Fibroblast of lung (primary cell): Measurements from ENCODE around the gene MRPL58. TPM values are rescaled to one million over a fixed set of nuclear protein-coding genes. Genes with fewer than 3 reads are reported as not detected.

Experiments used
- DNase-seq, 2 donors: peaks; one replicate each; pipeline versions ENCODE4 v3.0.0 to v3.0.0-alpha.2; 2010; ENCODE audit warnings: low read depth in 2 of 2
- H2AFZ ChIP-seq: 2 replicates; pipeline ENCODE4 v1.5.1; 2012; ENCODE audit warnings: low read length, control low read depth, inconsistent platforms
- H3K27ac ChIP-seq: 2 replicates; pipeline ENCODE4 v1.5.1; 2011; ENCODE audit warnings: low read length, control low read depth; ENCODE audit not compliant: insufficient read depth
- H3K27me3 ChIP-seq: 2 replicates; pipeline ENCODE4 v1.5.1; 2011; ENCODE audit warnings: mild to moderate bottlenecking, low read length; ENCODE audit not compliant: control insufficient read depth, insufficient read depth
- H3K36me3 ChIP-seq: 2 replicates; pipeline ENCODE4 v1.5.1; 2011; ENCODE audit warnings: low read length; ENCODE audit not compliant: control insufficient read depth, insufficient read depth
- H3K4me1 ChIP-seq: 2 replicates; pipeline ENCODE4 v1.5.1; 2011; ENCODE audit warnings: low read length; ENCODE audit not compliant: control insufficient read depth, insufficient read depth; ENCODE audit errors: extremely low read depth
- H3K4me2 ChIP-seq: 2 replicates; pipeline ENCODE4 v1.5.1; 2011; ENCODE audit warnings: low read length, control low read depth; ENCODE audit not compliant: insufficient read depth; ENCODE audit errors: extremely low read depth
- H3K4me3 ChIP-seq, 4 experiments: fragments of 200-600 bp in 1 of 4; sonication (generic) in 1 of 4; replicated peaks in 1 of 4; 2 replicates each; pipeline ENCODE4 v1.5.1; 2011 to 2016; ENCODE audit warnings: low read length in 4 of 4, low read depth in 3 of 4, mild to moderate bottlenecking in 3 of 4, control low read depth in 2 of 4, inconsistent platforms in 1 of 4, mixed read lengths in 1 of 4; ENCODE audit not compliant: insufficient read depth in 1 of 4; ENCODE audit errors: control extremely low read depth in 1 of 4
- H3K79me2 ChIP-seq: 2 replicates; pipeline ENCODE4 v1.5.1; 2012; ENCODE audit warnings: mild to moderate bottlenecking, low read length, inconsistent platforms; ENCODE audit not compliant: control insufficient read depth, insufficient read depth
- H3K9ac ChIP-seq: 2 replicates; pipeline ENCODE4 v1.5.1; 2011; ENCODE audit warnings: mild to moderate bottlenecking, low read length, control low read depth; ENCODE audit not compliant: insufficient read depth
- H3K9me3 ChIP-seq: 2 replicates; pipeline ENCODE4 v1.5.1; 2012; ENCODE audit warnings: low read depth, low read length; ENCODE audit not compliant: control insufficient read depth, insufficient read depth
- H4K20me1 ChIP-seq: 2 replicates; pipeline ENCODE4 v1.5.1; 2011; ENCODE audit warnings: low read length; ENCODE audit not compliant: control insufficient read depth, insufficient read depth; ENCODE audit errors: extremely low read depth
- EZH2 ChIP-seq: IDR thresholded peaks from 2 replicates; pipeline ENCODE4 v1.5.1; 2012; ENCODE audit warnings: low read length, control low read depth, mild to moderate bottlenecking; ENCODE audit errors: missing control alignments
- polyA plus RNA-seq, 2 donors: library from polyadenylated mRNA; depleted of rRNA in 1 of 2; stranded (reverse) in 1 of 2; unstranded in 1 of 2; fragments of >200 nt; gene quantifications; 2 replicates each; pipeline ENCODE4 v1.2.1, GENCODE V29; 2011 to 2012; ENCODE audit warnings: missing spikeins in 1 of 2
- total RNA-seq: library from RNA; depleted of rRNA; stranded (reverse); fragments of >200 nt; gene quantifications from 2 replicates; pipeline ENCODE4 v1.2.1, GENCODE V29; 2014
- TF ChIP-seq, protein P1 (sequence below), 2 donors: IDR thresholded peaks in 1 of 2; conservative IDR thresholded peaks in 1 of 2; 1 replicate in 1 of 2; 2 replicates in 1 of 2; pipeline ENCODE4 v1.5.1; 2011 to 2012; ENCODE audit warnings: low read length in 2 of 2, control low read depth in 1 of 2, inconsistent platforms in 1 of 2, low read depth in 1 of 2, mild to moderate bottlenecking in 1 of 2

The MRPL58 gene
- total and polyA plus RNA-seq, 2 donors (not counting 1 experiment from before 2014, with no cell fraction given): 35.2 to 49.1 TPM

DNA sequence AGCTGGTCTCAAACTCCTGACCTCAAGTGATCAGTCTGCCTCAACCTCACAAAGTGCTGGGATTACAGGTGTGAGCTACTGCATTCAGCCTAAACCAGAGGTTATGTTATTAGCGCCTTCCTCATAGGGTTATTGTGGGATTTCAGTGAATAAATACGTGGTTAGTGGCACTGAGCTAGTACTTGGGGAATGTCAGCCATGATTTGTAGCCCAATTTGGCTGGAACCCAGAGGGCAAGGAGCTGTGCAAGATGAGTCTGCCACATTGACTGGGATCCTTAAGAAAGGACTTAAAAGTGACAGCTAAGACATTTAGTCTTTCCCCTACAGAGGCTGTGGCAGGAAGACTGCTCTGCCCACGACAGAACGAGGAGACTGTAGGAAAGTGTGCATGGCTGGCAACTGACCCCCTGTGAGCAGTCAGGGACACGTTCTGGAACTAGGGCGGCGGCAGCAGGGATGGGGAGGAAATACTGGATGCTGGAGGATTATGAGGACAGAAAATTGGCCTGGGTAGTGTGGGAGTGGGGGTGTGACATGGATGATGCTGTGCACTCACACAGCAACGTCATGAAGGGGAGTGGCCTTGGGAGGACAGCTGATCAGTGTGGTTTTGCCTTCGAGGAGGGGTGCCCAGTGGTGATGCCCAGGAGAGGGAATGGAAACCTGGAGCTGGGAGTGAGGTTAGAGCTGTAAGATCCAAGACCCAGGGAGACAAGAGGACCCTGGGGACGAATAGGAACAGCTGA, 19.7 kb downstream of the MRPL58 start:
- no peak for TF ChIP-seq EZH2
- TF ChIP-seq, protein P1, sequence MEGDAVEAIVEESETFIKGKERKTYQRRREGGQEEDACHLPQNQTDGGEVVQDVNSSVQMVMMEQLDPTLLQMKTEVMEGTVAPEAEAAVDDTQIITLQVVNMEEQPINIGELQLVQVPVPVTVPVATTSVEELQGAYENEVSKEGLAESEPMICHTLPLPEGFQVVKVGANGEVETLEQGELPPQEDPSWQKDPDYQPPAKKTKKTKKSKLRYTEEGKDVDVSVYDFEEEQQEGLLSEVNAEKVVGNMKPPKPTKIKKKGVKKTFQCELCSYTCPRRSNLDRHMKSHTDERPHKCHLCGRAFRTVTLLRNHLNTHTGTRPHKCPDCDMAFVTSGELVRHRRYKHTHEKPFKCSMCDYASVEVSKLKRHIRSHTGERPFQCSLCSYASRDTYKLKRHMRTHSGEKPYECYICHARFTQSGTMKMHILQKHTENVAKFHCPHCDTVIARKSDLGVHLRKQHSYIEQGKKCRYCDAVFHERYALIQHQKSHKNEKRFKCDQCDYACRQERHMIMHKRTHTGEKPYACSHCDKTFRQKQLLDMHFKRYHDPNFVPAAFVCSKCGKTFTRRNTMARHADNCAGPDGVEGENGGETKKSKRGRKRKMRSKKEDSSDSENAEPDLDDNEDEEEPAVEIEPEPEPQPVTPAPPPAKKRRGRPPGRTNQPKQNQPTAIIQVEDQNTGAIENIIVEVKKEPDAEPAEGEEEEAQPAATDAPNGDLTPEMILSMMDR (conservative IDR thresholded peaks at IDR 0.05 in 1 of 2, IDR thresholded peaks at IDR 0.05 in 1 of 2; ENCODE audit: low read depth in 1 of 2, low read length in 2 of 2): no peak
- peak overlapping the region; percentile 73 for H2AFZ ChIP-seq
- no peaks in the 10 kb centered on the region for H3K36me3 ChIP-seq
- H3K27me3 ChIP-seq: no peaks in the 10 kb centered on the region
- peak overlapping the region; percentile 58 for H3K27ac ChIP-seq
- H3K4me1 ChIP-seq: peaks cover 10% of the 10 kb centered on the region
- peak overlapping the region in 3 of 4 experiments; percentile 40 to 85 (median 64) for H3K4me3 ChIP-seq
- H3K79me2 ChIP-seq: no peaks in the 10 kb centered on the region
- peak; percentile 81 to 85 for DNase-seq
- H3K9me3 ChIP-seq: no peaks in the 10 kb centered on the region
- no peaks in the 10 kb centered on the region for H4K20me1 ChIP-seq
- peak overlapping the region; percentile 11 for H3K9ac ChIP-seq
- peak overlapping the region; percentile 89 for H3K4me2 ChIP-seq

DNA sequence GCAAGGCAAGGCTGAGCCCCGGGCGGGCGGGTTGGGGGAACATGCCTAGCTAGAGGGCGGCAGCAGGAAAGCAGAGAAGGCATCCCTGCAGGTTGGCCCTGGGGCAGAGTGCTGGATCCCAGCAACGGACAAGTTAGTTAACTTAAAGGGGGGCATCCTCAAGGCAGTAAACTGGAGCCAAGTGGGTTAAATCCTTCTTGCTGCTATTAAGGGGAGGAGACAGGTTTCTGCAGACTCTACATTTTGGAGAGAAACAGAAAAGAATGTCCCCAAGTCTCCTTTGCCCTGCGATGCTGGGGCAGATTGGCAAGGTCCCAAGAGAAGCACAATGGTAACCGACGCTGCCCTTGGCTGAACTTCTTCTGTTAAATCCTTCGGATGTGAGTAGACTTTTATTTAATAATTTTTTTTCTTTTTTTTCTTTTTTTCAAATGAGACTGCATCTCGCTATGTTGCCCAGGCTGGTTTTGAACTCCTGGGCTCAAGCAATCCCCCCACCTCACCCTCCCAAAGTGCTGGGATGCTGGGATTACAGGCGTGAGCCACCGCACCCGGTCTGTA, 20.3 kb downstream of the MRPL58 start:
- Histone ChIP-seq H3K27me3 (no peaks in the 10 kb centered on the region), H3K9me3 (no peaks in the 10 kb centered on the region), H3K4me1 (peaks cover 10% of the 10 kb centered on the region), H3K79me2 (no peaks in the 10 kb centered on the region), H3K9ac (no peak overlapping the region), H3K36me3 (no peaks in the 10 kb centered on the region), H3K4me3 (peak overlapping the region; percentile 46 to 85 (median 66)), H3K27ac (peak overlapping the region; percentile 31), H3K4me2 (peak overlapping the region; percentile 80), H4K20me1 (no peaks in the 10 kb centered on the region), H2AFZ (peak overlapping the region; percentile 73)
- peak in 1 of 2 donors; percentile 21 for DNase-seq
- TF ChIP-seq, protein P1 (conservative IDR thresholded peaks at IDR 0.05 in 1 of 2, IDR thresholded peaks at IDR 0.05 in 1 of 2; ENCODE audit: low read depth in 1 of 2, low read length in 2 of 2): no peak
- TF ChIP-seq EZH2: no peak

DNA sequence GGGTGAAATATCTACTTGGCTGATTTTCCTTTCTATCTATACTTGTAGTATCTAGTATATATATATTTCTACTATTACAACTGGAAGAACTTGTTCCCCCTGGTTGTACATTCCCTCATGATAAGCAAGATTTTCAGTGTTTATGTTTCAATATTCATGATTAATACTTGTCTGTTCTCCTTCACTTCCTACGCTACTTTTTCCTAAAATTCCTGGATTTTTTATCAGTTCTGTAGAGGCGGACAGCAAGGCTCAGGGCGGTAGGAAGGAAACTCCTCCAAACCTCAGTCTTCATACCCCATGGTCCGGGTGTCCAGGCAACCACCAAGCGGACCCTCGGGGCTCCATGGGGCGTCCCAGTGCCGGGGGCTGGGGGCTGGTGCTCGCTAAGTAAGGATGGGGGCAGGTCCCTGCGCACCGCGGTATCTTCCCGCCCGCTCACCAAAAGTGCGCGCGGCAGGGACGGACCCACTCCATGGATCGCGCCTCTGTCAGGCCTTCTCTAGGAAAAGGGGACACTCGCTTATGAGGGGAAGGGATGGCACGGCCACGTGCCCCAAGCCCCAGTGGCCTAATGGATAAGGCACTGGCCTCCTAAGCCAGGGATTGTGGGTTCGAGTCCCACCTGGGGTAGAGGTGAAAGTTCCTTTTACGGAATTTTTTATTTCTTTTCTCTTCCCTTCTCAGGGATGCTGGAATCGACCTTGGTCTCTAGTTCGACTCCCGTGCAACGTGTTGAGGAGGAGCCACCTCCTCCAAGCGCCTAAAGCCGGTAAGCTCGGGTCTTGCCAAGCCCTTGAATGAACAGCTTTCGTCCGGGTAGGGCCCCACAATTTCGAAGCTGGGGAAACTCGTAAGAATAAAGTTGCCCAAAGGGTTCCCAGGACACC, 21.1 kb downstream of the MRPL58 start:
- peak overlapping the region; percentile 64 to 85 (median 74) for H3K4me3 ChIP-seq
- peaks cover 1% of the 10 kb centered on the region for H3K36me3 ChIP-seq
- H4K20me1 ChIP-seq: no peaks in the 10 kb centered on the region
- peak overlapping the region; percentile 36 for H3K9ac ChIP-seq
- H2AFZ ChIP-seq: peak overlapping the region; percentile 9
- TF ChIP-seq EZH2: no peak
- TF ChIP-seq, protein P1 (conservative IDR thresholded peaks at IDR 0.05 in 1 of 2, IDR thresholded peaks at IDR 0.05 in 1 of 2; ENCODE audit: low read depth in 1 of 2, low read length in 2 of 2): no peak
- peak overlapping the region; percentile 80 for H3K4me2 ChIP-seq
- peak; percentile 84 to 90 for DNase-seq
- no peaks in the 10 kb centered on the region for H3K27me3 ChIP-seq
- no peaks in the 10 kb centered on the region for H3K79me2 ChIP-seq
- peak overlapping the region; percentile 96 for H3K27ac ChIP-seq
- peaks cover 10% of the 10 kb centered on the region for H3K4me1 ChIP-seq
- no peaks in the 10 kb centered on the region for H3K9me3 ChIP-seq
